Stimulated activated naive CD8-positive, alpha-beta T cell treated with anti-CD3 and anti-CD28 coated beads, Interleukin-15, Interleukin-2, amounts not matched to agents 100 ng/mL and 50 ng/mL, for 24 hours (primary cell): ENCODE measurements around the gene MACROD1.

ENCODE experiments used
- H3K27ac Mint-ChIP-seq: one replicate; pipeline ENCODE4 v1.8.0; 2021; ENCODE audit warnings: mild to moderate bottlenecking, mixed read lengths
- H3K27me3 Mint-ChIP-seq: one replicate; pipeline ENCODE4 v1.8.0; 2021; ENCODE audit warnings: mixed read lengths
- H3K36me3 Mint-ChIP-seq: one replicate; pipeline ENCODE4 v1.8.0; 2021; ENCODE audit warnings: low read depth, mixed read lengths
- H3K4me1 Mint-ChIP-seq: one replicate; pipeline ENCODE4 v1.8.0; 2021; ENCODE audit warnings: low read depth, mixed read lengths
- H3K4me3 Mint-ChIP-seq: one replicate; pipeline ENCODE4 v1.8.0; 2021; ENCODE audit warnings: mild to moderate bottlenecking, mixed read lengths
- H3K9me3 Mint-ChIP-seq: one replicate; pipeline ENCODE4 v1.8.0; 2021; ENCODE audit warnings: mixed read lengths

MACROD1 gene

DNA sequence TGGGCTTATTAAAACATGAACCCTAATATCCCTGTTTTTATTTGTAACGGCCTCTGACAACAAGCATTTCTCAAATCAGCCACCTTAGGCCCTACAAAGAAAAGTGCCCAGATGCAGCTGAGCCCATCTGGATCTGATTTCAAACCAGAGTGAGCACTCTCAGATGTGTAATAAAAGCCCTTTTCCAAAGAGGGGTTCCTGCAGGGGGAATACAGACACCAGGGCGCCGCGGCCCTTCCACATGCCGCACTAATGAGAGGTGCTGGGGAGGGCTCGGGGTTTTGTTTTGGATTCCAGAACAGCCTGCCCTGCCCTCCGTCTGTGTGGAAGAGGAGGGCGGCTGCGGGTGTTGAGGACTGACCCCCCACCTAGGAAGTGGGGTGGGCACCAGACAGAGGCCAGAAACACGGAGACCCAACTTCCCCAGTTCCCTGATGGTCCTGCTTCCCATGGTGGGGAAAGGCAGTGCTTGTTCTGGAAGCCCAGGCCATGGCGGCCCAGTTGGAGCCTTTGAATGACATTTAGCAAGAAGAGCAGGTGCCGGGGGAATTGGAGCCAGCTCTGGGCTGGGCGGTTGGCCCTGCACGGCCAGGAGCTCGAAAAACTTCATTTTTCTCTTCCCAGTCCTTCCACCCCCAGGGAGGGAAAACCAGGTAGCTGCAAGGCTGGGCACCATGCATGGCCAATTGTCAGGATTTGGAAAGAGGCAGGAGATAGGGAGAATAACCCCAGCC is 63.7 kb downstream of the MACROD1 start:
- H3K4me3 Mint-ChIP-seq = no peak overlapping the region

DNA sequence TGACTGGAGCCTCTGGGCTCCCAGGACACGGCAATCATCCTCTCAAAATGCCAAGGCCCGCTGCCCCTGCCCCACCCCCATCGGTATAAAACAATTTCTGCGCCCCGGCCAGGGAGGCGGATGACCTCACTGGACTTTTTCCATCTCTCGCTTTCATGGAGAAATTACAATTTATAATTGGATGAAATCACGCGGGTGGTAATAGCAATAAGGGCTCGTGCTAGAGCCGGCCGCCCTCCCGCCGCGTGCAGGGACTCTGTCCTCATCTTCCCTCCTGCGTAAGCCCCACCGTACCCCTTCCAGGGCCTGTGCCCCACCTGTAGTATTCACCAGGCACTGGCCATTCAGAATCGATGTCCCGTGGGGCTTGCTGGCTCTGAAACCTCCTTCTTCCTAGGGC is 64.5 kb downstream of the MACROD1 start:
- no peak overlapping the region for H3K27ac Mint-ChIP-seq
- no peaks in the 10 kb centered on the region for H3K27me3 Mint-ChIP-seq
- no peaks in the 10 kb centered on the region for H3K9me3 Mint-ChIP-seq
- no peak overlapping the region for H3K4me3 Mint-ChIP-seq
- H3K36me3 Mint-ChIP-seq = no peaks in the 10 kb centered on the region
- no peaks in the 10 kb centered on the region for H3K4me1 Mint-ChIP-seq

More for the DNA sequence above, 63.7 kb downstream of the MACROD1 start:
- Mint-ChIP-seq H3K9me3 (no peaks in the 10 kb centered on the region), H3K36me3 (no peaks in the 10 kb centered on the region), H3K4me1 (no peaks in the 10 kb centered on the region), H3K27me3 (no peaks in the 10 kb centered on the region), H3K27ac (no peak overlapping the region)

- H3K36me3 Mint-ChIP-seq = no peaks in the 10 kb centered on the region
- no peaks in the 10 kb centered on the region for H3K4me1 Mint-ChIP-seq
- H3K27me3 Mint-ChIP-seq = no peaks in the 10 kb centered on the region
- no peak overlapping the region for H3K27ac Mint-ChIP-seq
- H3K4me3 Mint-ChIP-seq = no peak overlapping the region
- H3K9me3 Mint-ChIP-seq = no peaks in the 10 kb centered on the region
Observed at GRCh38 chr11:64100782-64101353, 65.0 kb downstream of the MACROD1 start.

DNA sequence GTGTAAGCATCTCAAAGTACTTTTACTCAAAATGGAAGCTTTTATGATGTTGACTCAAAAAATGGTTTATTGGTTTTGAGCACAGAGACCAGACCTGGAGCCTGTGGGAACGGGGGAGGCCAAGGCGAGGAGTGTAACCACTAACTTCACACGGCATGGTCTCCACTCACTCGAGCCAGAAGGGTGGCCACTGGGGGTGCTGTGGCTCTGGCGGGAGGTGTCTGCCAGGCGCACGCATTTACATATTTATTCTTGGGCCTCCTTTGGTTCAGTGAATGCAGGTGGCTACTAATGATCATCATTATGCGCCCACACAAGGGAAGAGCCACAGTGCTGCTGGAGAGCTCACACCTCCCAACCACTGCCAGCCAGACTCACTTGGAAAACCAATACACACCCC is 65.6 kb downstream of the MACROD1 start:
- no peaks in the 10 kb centered on the region for H3K4me1 Mint-ChIP-seq
- H3K27me3 Mint-ChIP-seq = no peaks in the 10 kb centered on the region
- no peaks in the 10 kb centered on the region for H3K36me3 Mint-ChIP-seq
- no peaks in the 10 kb centered on the region for H3K9me3 Mint-ChIP-seq
- no peak overlapping the region for H3K4me3 Mint-ChIP-seq
- no peak overlapping the region for H3K27ac Mint-ChIP-seq

DNA sequence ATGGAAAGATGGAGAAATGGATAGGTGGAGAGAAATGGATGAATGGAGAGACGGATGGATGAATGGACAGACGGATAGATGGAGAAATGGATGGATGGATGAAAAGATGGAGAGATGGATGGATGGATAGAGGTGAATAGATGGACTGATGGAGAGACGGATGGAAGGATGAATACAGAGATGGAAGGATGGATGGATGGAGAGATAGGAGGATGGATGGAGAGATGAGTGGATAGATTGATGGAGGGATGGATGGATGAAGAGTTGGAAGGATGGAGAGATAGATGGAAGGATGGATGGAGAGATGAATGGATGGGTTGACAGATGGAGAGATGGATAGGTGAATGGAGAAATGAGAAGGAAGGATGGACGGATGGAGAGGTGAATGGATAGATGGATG is 66.5 kb downstream of the MACROD1 start:
- no peaks in the 10 kb centered on the region for H3K36me3 Mint-ChIP-seq
- no peaks in the 10 kb centered on the region for H3K9me3 Mint-ChIP-seq
- no peak overlapping the region for H3K27ac Mint-ChIP-seq
- H3K27me3 Mint-ChIP-seq = no peaks in the 10 kb centered on the region
- no peak overlapping the region for H3K4me3 Mint-ChIP-seq
- no peaks in the 10 kb centered on the region for H3K4me1 Mint-ChIP-seq

DNA sequence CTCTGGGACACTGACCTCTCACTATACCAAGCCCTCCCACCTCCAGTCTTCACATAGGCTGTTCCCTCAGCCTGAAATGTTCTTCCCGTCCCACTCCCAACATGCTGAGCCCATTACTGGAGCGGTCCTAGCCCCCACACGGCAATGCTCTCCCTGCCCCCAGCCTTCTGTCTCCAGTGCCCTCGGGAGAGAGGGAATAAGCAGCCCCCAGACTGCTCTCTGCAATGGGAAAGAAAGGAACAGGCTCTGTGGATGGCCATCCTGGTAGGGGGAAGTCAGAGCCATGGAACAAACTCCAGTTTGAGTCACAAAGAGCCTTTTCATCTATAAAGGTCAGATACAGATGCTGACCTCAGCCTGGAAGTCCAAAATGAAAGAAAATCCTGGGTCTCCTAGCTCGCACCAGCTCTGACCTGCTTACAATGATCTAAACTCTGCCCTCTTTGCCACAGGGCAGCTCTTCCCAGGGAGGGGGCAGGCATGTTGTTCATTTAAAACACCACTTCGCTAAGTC is 67.5 kb downstream of the MACROD1 start:
- Mint-ChIP-seq H3K4me1 (no peaks in the 10 kb centered on the region), H3K4me3 (no peak overlapping the region), H3K27ac (no peak overlapping the region), H3K36me3 (no peaks in the 10 kb centered on the region), H3K9me3 (no peaks in the 10 kb centered on the region), H3K27me3 (no peaks in the 10 kb centered on the region)

GRCh38 chr11:64097468-64098317 is 68.2 kb downstream of the MACROD1 start:
- H3K27ac Mint-ChIP-seq = no peak overlapping the region
- no peaks in the 10 kb centered on the region for H3K27me3 Mint-ChIP-seq
- no peaks in the 10 kb centered on the region for H3K9me3 Mint-ChIP-seq
- H3K36me3 Mint-ChIP-seq = no peaks in the 10 kb centered on the region
- no peak overlapping the region for H3K4me3 Mint-ChIP-seq
- H3K4me1 Mint-ChIP-seq = no peaks in the 10 kb centered on the region

DNA sequence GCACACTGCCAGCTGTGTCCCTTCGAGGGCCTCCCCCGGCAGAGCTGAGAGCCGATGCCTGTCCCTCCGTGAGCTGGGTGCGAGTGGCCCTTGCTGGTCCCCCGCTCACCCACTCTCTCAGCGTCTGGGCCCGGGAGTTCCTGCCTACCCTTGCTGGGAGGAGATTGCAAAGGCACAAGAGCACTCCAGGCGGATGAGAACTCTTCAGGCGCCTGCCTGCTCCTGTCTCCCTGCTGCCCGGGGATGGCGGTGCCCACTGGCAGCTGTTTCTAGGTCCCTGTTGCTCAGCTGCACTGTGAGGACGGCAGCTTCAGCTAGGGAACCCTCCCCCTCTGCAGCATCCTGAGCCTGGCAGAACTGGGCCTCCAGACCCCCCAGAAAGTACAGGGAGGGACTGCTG is 69.1 kb downstream of the MACROD1 start:
- Mint-ChIP-seq H3K9me3 (no peaks in the 10 kb centered on the region), H3K4me3 (no peak overlapping the region), H3K4me1 (no peaks in the 10 kb centered on the region), H3K36me3 (no peaks in the 10 kb centered on the region), H3K27me3 (no peaks in the 10 kb centered on the region), H3K27ac (no peak overlapping the region)

- H3K27me3 Mint-ChIP-seq = no peaks in the 10 kb centered on the region
- no peak overlapping the region for H3K4me3 Mint-ChIP-seq
- no peaks in the 10 kb centered on the region for H3K9me3 Mint-ChIP-seq
- no peak overlapping the region for H3K27ac Mint-ChIP-seq
- no peaks in the 10 kb centered on the region for H3K36me3 Mint-ChIP-seq
- no peaks in the 10 kb centered on the region for H3K4me1 Mint-ChIP-seq
Observed at GRCh38 chr11:64095949-64096348, 70.0 kb downstream of the MACROD1 start.

DNA sequence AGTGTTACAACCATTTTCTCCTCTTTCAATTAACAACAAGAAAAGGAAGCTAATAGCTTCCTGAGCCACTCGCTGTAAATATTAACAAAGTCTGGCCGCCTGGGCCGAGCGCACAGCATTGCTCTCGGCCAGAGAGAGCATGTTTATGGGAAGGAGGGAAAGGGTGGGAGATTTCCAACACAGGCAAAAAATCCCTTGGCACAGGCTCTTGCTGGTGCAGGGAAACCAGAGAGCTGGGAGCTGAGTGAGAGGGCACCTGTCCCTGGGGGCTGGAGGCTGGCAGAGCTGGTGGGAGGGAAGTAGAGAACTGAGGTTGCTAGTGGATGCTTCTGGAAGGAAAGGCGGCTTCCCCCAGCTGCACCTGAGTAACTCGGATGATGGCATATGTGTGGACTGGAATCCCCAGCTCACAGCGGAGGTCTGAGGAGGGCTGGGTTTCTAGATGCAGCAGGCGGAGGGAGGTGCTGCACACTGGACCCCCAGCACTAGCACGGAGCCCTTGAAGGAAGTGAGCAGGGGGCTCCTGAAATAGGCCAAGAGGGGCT is 70.6 kb downstream of the MACROD1 start:
- no peak overlapping the region for H3K27ac Mint-ChIP-seq
- H3K4me3 Mint-ChIP-seq = no peak overlapping the region
- H3K4me1 Mint-ChIP-seq = no peaks in the 10 kb centered on the region
- no peaks in the 10 kb centered on the region for H3K27me3 Mint-ChIP-seq
- H3K36me3 Mint-ChIP-seq = no peaks in the 10 kb centered on the region
- H3K9me3 Mint-ChIP-seq = no peaks in the 10 kb centered on the region

DNA sequence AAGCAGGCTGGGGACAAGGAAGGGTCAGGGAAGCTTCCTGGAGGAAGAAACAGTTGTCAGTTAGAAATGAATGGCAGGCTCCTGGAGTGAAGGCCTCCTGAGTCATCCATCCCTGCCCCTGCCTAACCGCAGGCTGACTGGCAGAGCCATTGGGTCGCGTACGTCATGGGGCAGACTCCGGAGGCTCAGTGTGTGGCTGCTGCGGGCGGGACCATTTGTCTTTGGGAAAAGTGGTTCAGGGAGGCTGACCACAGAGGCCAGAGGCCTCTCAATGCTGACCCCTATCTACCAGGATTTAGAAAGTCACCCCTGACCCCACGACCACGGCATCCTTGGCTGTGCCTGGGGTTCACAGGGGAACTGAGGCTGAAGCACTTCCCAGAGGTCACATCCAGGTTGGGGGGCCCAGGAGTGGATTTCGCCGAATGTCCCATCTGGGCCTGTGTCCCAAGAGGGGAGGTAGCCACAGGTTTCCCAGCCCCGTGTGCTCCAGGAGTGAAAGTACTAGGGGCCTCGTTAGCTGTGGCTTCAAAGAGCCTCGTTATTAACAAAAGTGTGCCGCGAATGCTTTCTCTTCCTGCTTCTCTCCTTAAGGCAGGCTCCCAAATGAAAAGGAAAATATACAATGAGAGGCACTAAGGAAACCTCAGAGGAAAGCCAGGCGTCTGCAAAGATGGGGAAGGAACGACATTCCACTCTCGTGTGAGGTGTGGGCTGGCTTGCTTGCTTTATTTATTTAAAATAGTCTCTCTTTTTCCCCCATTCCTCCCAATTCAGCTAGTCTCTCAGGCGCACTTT is 71.3 kb downstream of the MACROD1 start:
- Mint-ChIP-seq H3K36me3 (no peaks in the 10 kb centered on the region), H3K4me3 (no peak overlapping the region), H3K27me3 (no peaks in the 10 kb centered on the region), H3K4me1 (no peaks in the 10 kb centered on the region), H3K27ac (no peak overlapping the region), H3K9me3 (no peaks in the 10 kb centered on the region)

DNA sequence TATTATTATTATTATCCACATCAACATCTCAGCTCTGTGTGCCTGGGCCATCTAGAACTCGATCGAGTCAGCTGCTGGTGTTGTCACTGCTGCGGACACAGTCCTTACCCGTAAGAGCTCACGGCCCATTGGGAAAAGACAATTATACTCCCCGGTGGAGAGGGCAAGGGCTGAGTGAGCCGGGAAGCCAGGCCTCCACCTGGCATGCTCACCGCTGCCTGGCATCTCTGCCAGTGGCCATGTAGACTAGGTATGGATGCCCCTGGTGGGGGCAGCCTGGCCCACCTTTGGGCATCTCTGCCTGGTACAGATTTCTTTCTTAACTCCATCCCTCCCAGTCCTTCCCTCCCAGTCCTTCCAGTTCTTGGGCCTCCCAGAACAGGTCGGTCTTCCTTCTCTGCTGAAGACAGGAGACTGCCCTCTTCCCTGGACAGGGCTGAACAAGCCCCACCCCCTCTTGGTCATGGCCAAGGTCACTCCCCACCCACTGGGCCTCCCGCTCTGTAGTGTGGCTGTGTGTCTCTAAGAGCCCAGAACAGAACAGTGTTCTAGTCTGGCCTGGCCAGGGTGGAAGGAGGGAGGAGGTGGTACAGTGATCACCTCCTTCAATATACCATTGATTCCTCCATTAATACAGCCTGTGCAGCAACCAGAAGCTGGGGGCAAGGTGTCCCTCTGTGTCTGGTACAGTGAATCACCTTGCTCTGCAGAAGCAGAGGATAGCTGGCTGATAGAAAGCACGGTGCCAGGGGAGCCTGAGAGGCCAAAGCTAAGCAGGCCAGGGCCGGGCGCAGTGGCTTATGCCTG is 72.5 kb downstream of the MACROD1 start:
- no peak overlapping the region for H3K27ac Mint-ChIP-seq
- no peaks in the 10 kb centered on the region for H3K27me3 Mint-ChIP-seq
- no peak overlapping the region for H3K4me3 Mint-ChIP-seq
- no peaks in the 10 kb centered on the region for H3K4me1 Mint-ChIP-seq
- H3K9me3 Mint-ChIP-seq = no peaks in the 10 kb centered on the region
- no peaks in the 10 kb centered on the region for H3K36me3 Mint-ChIP-seq

GRCh38 chr11:64092761-64093136 is 73.2 kb downstream of the MACROD1 start:
- no peak overlapping the region for H3K4me3 Mint-ChIP-seq
- H3K36me3 Mint-ChIP-seq = no peaks in the 10 kb centered on the region
- H3K4me1 Mint-ChIP-seq = no peaks in the 10 kb centered on the region
- no peaks in the 10 kb centered on the region for H3K9me3 Mint-ChIP-seq
- no peaks in the 10 kb centered on the region for H3K27me3 Mint-ChIP-seq
- H3K27ac Mint-ChIP-seq = no peak overlapping the region
